Activated naive CD8-positive, alpha-beta T cell treated with anti-CD3 and anti-CD28 coated beads for 36 hours (primary cell): ENCODE data around the gene MAST2. TPM values are rescaled to one million over a fixed set of nuclear protein-coding genes. Genes with fewer than 3 reads are reported as not detected.

Experiments used
- DNase-seq: peaks from one replicate; pipeline ENCODE4 v3.0.0; 2021
- H3K27ac Mint-ChIP-seq: one replicate; pipeline ENCODE4 v1.8.0; 2022; ENCODE audit warnings: mild to moderate bottlenecking, moderate library complexity, mixed read lengths
- H3K27me3 Mint-ChIP-seq: one replicate; pipeline ENCODE4 v1.8.0; 2022; ENCODE audit warnings: mild to moderate bottlenecking, mixed read lengths
- H3K36me3 Mint-ChIP-seq: one replicate; pipeline ENCODE4 v1.8.0; 2021; ENCODE audit warnings: mild to moderate bottlenecking, mixed read lengths
- H3K4me1 Mint-ChIP-seq: one replicate; pipeline ENCODE4 v1.8.0; 2021; ENCODE audit warnings: mixed read lengths
- H3K4me3 Mint-ChIP-seq: one replicate; pipeline ENCODE4 v1.8.0; 2022; ENCODE audit warnings: mild to moderate bottlenecking, moderate library complexity, mixed read lengths
- H3K9me3 Mint-ChIP-seq: one replicate; pipeline ENCODE4 v1.8.0; 2022; ENCODE audit warnings: mixed read lengths
- total RNA-seq, 2 experiments: library from RNA; stranded (reverse); gene quantifications; one replicate each; pipeline ENCODE4 v1.2.3, GENCODE V29; 2021

MAST2 gene
- total RNA-seq, 2 experiments from 2014 or later: 19.0 to 22.5 TPM

DNA sequence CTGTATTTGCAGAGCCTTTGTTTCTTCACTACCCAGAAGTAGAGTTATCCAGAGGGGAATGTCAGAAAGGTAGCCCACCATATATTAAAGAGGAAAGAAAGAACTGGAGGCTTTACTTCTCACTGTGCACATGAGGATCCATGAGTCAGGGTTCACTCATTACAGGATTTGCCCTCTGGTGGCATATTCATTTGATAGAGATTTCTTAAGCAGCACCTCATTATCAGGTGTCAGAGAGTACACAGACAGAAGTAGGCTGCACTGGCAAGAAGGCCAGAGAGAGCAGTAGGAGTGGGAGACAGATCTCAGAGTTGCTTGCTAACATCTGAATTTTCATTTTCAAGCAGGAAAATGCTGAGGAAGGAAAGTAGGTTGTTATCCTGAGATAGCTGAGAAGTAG, 205.2 kb downstream of the MAST2 start:
- no peak for DNase-seq
- Mint-ChIP-seq H3K4me3 (no peak overlapping the region), H3K27me3 (no peaks in the 10 kb centered on the region), H3K4me1 (no peaks in the 10 kb centered on the region), H3K36me3 (peaks cover 18% of the 10 kb centered on the region), H3K9me3 (no peaks in the 10 kb centered on the region), H3K27ac (no peak overlapping the region)

DNA sequence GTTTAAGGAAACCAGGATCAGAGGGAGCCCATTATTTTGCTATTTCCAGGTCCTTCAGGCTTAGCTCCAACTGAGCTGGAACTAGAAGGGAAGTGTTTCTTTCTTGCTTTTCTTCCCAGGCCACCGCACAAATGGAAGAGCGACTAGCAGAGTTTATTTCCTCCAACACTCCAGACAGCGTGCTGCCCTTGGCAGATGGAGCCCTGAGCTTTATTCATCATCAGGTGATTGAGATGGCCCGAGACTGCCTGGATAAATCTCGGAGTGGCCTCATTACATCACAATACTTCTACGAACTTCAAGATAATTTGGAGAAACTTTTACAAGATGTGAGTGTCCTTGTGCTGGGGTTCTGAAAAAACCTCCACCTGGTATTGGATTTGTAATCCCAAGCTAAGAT, 207.2 kb downstream of the MAST2 start:
- H3K4me3 Mint-ChIP-seq: no peak overlapping the region
- DNase-seq: no peak
- H3K27ac Mint-ChIP-seq: no peak overlapping the region
- H3K27me3 Mint-ChIP-seq: no peaks in the 10 kb centered on the region
- H3K4me1 Mint-ChIP-seq: no peaks in the 10 kb centered on the region
- no peaks in the 10 kb centered on the region for H3K9me3 Mint-ChIP-seq
- H3K36me3 Mint-ChIP-seq: peaks cover 21% of the 10 kb centered on the region

DNA sequence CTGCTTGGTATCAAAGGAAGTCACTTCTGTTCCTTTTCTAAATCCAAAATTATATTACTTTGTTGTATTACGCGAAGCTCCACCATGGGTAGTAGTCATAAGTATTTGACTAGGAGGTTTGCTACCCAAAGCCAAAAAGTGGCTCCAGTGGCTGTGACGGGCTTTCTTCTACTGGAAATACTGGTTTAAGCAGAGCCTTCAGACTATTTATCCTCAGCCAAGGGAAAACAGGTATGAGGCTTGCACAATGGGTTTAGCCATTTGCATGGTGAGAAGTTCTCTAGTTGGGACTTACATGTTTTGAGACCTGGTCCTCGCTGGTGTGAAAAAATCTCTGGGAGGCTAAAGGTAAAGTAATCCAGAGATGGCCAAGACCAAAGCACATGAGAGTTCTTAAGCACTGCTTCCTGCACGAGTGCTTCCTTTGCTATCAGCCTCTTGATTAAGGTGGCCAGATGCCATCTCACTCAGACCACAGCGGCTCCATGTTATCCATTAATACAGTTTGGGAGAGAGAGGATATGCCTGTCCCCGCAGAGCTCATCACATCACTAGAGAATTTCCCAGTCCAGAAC, 207.8 kb downstream of the MAST2 start:
- Mint-ChIP-seq H3K27me3 (no peaks in the 10 kb centered on the region), H3K4me1 (no peaks in the 10 kb centered on the region), H3K4me3 (no peak overlapping the region), H3K9me3 (no peaks in the 10 kb centered on the region), H3K27ac (no peak overlapping the region), H3K36me3 (peaks cover 21% of the 10 kb centered on the region)
- no peak for DNase-seq

- no peak for DNase-seq
- Mint-ChIP-seq H3K4me1 (no peaks in the 10 kb centered on the region), H3K36me3 (peaks cover 17% of the 10 kb centered on the region), H3K27ac (no peak overlapping the region), H3K27me3 (no peaks in the 10 kb centered on the region), H3K9me3 (no peaks in the 10 kb centered on the region), H3K4me3 (no peak overlapping the region)
Observed at GRCh38 chr1:46012236-46012635, 208.8 kb downstream of the MAST2 start.

- H3K4me3 Mint-ChIP-seq: no peak overlapping the region
- H3K9me3 Mint-ChIP-seq: no peaks in the 10 kb centered on the region
- no peaks in the 10 kb centered on the region for H3K27me3 Mint-ChIP-seq
- H3K4me1 Mint-ChIP-seq: no peaks in the 10 kb centered on the region
- no peak overlapping the region for H3K27ac Mint-ChIP-seq
- no peak for DNase-seq
- peaks cover 14% of the 10 kb centered on the region for H3K36me3 Mint-ChIP-seq
Observed at GRCh38 chr1:46013581-46013980, 210.2 kb downstream of the MAST2 start.

- Mint-ChIP-seq H3K36me3 (peaks cover 10% of the 10 kb centered on the region), H3K4me3 (no peak overlapping the region), H3K4me1 (no peaks in the 10 kb centered on the region), H3K9me3 (no peaks in the 10 kb centered on the region), H3K27me3 (no peaks in the 10 kb centered on the region), H3K27ac (no peak overlapping the region)
- DNase-seq: no peak
Observed at GRCh38 chr1:46017876-46018503, 214.6 kb downstream of the MAST2 start.

DNA sequence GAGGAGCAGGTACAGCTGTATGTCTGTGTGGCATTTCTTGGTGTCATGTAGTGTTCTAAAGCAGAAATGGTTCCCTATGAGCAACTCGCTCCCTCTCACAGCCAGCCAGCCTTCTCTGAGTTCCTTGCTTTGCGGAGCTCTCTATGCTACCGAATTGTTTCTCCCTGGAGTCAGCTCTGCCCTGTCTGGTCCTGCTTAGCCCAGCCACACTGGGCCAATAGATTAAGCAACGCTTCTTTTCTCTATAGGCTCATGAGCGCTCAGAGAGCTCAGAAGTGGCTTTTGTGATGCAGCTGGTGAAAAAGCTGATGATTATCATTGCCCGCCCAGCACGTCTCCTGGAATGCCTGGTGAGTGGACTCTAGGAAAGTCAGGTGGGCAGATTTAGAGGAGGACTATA, 215.9 kb downstream of the MAST2 start:
- Mint-ChIP-seq H3K27ac (no peak overlapping the region), H3K36me3 (peaks cover 8% of the 10 kb centered on the region), H3K9me3 (no peaks in the 10 kb centered on the region), H3K4me3 (no peak overlapping the region), H3K27me3 (no peaks in the 10 kb centered on the region), H3K4me1 (no peaks in the 10 kb centered on the region)
- no peak for DNase-seq

GRCh38 chr1:46020010-46020409, 216.6 kb downstream of the MAST2 start:
- no peaks in the 10 kb centered on the region for H3K4me1 Mint-ChIP-seq
- H3K9me3 Mint-ChIP-seq: no peaks in the 10 kb centered on the region
- H3K36me3 Mint-ChIP-seq: peaks cover 10% of the 10 kb centered on the region
- no peak for DNase-seq
- H3K27me3 Mint-ChIP-seq: no peaks in the 10 kb centered on the region
- H3K4me3 Mint-ChIP-seq: no peak overlapping the region
- H3K27ac Mint-ChIP-seq: no peak overlapping the region

DNA sequence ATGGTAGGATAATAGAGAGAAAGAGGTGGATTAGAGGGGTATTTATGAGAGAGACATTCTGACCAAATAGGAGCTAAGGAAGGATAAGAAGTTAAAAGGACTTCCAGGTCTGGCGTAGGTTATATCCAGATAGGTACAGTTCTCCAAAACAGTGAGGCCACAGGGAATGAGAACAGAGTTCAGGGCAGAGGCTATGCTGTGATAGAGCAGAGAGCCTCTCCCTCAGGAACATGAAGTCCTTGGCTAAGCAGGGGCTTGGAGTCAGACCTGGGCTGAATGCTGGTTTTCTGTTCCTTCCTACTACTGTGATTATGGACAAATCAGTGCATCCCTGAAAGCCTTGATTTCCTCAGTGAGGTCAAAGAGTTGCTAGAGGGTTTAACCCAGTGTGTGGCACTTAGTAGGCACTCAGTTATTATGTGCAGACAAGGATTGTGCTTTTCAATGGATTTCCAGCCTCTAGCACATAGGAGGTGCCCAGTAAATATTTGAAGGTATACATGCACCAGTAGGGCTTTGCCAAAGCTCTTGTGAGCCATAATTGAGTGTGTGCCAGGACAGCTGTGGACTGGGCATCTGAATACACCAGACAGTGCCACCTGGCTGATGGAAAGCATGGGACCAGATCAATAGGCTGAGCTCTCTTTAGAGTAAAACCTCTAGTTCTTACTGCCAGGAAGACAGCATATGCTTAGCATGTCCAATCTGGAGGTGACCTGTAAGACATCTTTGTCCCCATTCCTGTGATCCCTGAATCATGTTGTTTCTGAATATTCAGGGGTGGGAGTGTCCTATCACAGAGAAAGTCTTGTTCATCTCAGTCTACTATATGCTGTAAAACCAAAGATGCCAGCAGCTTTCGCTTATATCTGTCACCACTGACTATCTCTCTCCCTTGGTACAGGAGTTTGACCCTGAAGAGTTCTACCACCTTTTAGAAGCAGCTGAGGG, 217.9 kb downstream of the MAST2 start:
- H3K27me3 Mint-ChIP-seq: no peaks in the 10 kb centered on the region
- H3K36me3 Mint-ChIP-seq: peaks cover 8% of the 10 kb centered on the region
- no peaks in the 10 kb centered on the region for H3K9me3 Mint-ChIP-seq
- DNase-seq: no peak
- no peak overlapping the region for H3K4me3 Mint-ChIP-seq
- no peaks in the 10 kb centered on the region for H3K4me1 Mint-ChIP-seq
- H3K27ac Mint-ChIP-seq: no peak overlapping the region

DNA sequence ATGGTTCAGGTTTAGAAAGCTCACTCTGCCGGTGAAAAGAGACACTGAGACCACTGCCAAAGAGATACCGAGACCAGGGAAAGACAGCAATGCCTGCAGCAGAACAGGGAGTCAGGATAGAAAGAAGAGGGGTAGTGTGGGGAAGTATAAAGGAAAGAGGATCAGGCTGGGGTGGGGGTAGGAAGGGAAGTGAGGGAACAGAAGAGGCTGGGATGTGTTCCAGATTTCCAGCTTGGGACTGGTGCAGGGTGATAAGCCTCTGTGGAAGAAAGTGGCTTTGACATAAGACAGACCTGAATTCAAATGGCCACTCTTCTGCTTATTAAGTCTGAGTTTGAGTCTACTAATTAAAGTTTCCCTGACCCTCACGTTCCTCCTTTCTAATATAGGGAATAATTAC, 223.1 kb downstream of the MAST2 start:
- H3K4me3 Mint-ChIP-seq: no peak overlapping the region
- no peaks in the 10 kb centered on the region for H3K9me3 Mint-ChIP-seq
- no peak overlapping the region for H3K27ac Mint-ChIP-seq

GRCh38 chr1:46027788-46028573, 224.6 kb downstream of the MAST2 start:
- Mint-ChIP-seq H3K36me3 (peaks cover 10% of the 10 kb centered on the region), H3K9me3 (no peaks in the 10 kb centered on the region), H3K4me1 (no peaks in the 10 kb centered on the region), H3K27ac (no peak overlapping the region), H3K27me3 (no peaks in the 10 kb centered on the region), H3K4me3 (no peak overlapping the region)
- no peak for DNase-seq

More for the DNA sequence above, 223.1 kb downstream of the MAST2 start:
- H3K4me1 Mint-ChIP-seq: no peaks in the 10 kb centered on the region
- H3K36me3 Mint-ChIP-seq: peaks cover 8% of the 10 kb centered on the region
- DNase-seq: no peak
- no peaks in the 10 kb centered on the region for H3K27me3 Mint-ChIP-seq

GRCh38 chr1:46030074-46030870, 226.9 kb downstream of the MAST2 start:
- Mint-ChIP-seq H3K36me3 (peaks cover 2% of the 10 kb centered on the region), H3K4me1 (no peaks in the 10 kb centered on the region), H3K4me3 (no peak overlapping the region), H3K27me3 (no peaks in the 10 kb centered on the region), H3K27ac (no peak overlapping the region), H3K9me3 (no peaks in the 10 kb centered on the region)
- no peak for DNase-seq

DNA sequence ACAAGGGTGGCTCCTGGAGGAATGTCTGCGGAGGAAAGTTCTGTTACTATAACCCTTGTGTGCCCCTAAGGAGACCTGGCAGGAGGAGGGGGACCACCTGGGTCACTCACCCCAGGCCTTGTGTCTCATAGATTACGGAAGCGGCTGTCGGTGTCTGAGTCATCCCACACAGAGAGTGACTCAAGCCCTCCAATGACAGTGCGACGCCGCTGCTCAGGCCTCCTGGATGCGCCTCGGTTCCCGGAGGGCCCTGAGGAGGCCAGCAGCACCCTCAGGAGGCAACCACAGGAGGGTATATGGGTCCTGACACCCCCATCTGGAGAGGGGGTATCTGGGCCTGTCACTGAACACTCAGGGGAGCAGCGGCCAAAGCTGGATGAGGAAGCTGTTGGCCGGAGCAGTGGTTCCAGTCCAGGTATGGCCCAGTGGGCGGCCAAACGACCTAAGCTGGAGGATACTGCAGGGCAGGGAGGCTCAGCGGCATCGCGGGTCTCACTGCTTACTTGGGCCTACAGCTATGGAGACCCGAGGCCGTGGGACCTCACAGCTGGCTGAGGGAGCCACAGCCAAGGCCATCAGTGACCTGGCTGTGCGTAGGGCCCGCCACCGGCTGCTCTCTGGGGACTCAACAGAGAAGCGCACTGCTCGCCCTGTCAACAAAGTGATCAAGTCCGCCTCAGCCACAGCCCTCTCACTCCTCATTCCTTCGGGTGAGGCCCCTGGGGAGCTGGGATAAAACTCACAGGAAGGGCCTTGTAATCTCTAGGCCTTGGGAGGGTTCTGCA, 227.7 kb downstream of the MAST2 start:
- Mint-ChIP-seq H3K4me3 (no peak overlapping the region), H3K27ac (no peak overlapping the region), H3K27me3 (no peaks in the 10 kb centered on the region), H3K36me3 (peaks cover 2% of the 10 kb centered on the region), H3K9me3 (no peaks in the 10 kb centered on the region), H3K4me1 (no peaks in the 10 kb centered on the region)
- no peak for DNase-seq
